Measurements from ENCODE around the gene SLC27A2.

The SLC27A2 gene

DNA sequence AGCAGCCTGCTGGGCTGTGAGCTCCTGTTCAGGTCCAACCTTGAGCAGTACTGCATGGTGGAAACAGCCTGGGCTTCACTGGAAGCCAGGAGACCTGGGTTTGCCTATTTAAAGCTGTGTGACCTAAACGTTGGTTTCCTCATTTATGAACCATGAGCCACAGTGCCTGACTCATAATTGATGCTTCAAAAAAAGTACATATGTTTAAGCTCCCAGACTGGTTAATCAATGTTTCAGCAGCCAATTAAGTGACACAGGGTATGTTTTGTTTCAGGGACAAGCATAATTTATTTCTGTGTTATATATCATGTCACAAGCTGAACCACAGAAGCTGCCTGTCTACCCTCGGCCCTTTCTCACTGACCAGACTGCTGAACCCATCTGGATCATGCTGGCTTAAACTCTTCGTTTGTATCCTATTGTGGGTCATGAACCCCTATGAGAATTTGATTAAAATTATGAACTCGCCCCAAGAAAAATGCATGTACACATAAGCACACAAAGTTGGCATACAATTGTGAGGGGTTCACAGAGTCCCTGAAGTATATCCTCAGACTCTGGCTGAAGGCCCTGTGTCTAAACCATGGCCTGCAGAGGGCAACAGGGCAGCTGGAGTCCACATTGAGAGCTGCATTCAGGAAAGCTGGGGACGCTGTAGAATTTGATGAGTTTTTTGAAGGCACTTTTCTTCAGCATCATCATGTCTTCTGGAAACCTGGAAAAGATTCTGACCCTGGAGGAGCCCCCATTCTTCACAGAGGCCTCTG lies 59.9 kb downstream of the SLC27A2 start:
- no peak for DNase-seq (ENCODE audit: low spot score)

DNA sequence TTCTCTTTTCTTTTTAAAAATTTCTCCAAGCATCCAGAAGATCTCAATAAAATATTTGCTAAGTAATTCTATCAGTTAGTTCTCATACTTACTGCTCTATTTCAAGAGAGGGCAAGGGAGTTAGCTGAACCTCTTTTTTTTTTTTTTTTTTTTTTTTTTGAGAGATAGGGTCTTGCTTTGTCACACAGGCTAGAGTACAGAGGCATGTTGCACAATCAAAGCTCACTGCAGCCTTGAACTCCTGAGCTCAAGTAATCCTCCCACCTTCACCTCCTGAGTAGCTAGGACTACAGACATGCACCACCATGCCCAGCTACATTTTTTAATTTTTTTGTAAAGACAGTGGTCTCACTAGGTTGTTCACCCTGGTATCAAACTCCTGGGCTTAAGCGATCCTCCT lies 62.2 kb downstream of the SLC27A2 start:
- DNase-seq (ENCODE audit: low spot score) = no peak

DNA sequence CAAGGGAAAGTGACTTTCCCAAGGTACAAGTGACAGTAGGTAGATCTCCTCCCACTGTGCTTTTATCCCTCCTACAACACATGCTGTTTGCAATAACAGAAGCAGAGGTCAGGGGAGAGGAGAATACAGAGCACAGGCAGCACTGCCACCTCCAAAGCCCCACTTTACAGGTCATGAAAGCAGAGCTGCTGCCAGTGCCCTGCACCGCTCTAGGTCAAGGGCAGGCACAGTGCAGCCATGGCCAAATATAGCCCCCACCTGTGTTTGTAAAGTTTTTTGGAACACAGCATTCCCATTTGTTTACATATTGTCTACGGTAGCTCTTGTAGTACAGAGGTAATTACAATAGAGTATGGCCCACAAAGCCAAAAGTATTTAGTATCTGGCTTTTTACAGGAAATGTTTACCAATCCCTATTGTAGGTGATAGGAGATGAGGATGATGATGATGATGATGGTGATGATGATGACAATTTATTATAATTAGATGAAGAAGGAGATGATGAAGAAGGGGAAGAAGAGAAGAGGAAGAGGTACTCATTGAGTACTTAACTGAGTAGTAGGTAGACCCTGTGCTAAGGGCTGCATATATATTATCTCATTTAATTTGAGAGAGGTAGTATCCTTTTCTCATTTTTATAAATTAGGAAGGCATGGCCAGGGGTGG lies 63.1 kb downstream of the SLC27A2 start:
- no peak for DNase-seq (ENCODE audit: low spot score)

DNA sequence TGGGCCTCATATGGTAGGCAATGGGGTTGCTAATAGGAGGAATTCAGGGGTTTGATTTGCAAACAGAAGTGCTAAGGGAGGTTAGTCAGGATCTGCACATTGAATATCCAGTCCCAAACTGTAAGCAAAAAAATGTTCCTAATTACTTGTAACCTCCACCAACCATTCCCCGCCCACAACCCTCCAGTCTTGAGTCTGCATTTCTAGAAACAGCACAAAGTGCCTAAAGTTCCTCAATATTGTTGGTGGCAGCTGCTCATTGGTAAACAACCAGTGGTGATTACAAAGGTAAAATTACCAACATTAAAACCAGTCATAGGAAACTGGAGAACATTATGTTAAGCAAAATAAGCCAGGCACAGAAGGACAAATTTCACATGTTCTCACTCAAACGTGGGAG lies 64.6 kb downstream of the SLC27A2 start:
- DNase-seq (ENCODE audit: low spot score) = no peak

DNA sequence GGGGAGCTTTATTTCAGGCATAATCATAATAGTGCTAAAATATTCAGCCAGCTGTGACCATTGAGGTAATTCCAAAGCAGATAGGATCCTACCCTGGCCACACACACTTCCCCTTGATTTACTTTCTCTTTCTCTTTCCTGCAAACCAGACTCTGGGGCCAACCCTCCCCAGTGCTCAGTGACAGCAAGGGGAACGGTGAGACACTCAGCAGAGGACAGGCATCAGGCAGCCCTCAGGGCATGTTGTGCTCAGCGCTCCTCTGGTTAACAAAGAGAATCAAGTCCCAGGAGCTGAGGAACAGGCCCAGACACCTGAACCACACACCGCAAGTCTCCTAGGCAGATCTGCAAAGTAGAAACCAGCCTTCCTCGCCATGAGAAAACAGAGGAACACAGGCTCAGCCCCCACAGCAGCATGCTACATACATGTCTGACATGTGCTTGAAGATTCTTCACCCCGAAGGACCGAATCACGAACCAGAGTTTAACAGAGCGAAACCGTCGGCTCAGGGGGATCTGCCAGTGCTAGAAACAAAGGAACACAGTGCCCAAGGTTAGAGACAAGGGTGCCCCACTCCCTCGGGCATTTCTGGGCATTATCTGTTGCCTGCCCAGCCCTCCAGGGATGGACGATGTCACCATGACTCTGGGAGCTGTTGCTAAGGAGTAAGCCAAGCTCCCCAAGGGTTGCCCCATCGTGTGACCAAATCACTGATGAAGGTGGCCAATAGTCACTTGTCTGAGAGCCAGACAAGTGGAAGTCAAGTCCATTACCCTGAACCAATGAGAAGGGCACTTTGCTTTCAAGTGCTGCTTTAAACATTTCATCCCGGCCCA lies 66.0 kb downstream of the SLC27A2 start:
- no peak for DNase-seq (ENCODE audit: low spot score)

DNA sequence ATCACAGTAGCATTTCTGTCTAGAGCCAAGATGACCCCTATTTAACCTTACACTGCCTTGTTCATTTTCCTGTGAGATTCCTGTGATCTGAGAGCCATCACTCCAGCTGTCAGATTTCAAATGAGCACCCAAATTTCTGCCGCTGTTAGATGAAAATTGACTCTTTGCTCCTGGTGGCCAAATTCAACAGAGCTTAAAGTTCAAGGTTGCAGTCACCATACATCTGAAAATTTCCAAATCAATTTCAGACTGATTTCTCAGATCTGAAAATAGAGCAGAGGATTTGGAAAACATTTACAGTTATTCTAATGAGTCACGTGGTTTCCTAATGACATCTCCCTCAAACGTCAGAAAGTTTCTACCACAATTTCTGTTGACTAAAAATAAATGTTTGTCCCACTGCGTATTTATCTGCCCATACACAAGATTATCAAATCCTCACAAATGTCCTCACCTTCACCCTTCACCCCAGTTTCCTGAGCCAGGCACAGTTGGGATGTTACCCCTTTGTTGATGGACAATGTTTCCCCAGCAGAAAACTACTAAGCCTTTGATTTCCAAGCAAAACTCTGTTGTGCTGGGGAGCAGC lies 67.1 kb downstream of the SLC27A2 start:
- no peak for DNase-seq (ENCODE audit: low spot score)

DNA sequence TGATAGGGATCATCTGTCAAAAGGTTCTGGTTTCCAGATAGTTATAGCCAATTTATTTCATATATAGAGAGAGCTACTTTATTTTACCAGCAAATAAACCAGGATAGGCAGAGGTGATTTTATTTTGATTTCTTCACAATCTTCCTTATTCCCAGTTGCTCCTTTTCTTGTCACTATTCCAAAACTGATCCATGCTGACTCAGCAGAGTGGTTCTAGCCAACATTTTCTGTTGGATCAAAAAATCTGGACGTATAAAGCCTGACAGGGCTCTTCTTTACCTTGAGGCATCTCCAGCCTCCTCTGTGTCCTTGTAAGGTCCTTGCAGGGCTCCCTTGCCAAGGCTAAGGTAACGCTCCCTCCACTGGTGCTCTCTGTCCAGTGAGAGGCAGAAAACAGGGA lies 67.7 kb downstream of the SLC27A2 start:
- DNase-seq (ENCODE audit: low spot score) = no peak

DNA sequence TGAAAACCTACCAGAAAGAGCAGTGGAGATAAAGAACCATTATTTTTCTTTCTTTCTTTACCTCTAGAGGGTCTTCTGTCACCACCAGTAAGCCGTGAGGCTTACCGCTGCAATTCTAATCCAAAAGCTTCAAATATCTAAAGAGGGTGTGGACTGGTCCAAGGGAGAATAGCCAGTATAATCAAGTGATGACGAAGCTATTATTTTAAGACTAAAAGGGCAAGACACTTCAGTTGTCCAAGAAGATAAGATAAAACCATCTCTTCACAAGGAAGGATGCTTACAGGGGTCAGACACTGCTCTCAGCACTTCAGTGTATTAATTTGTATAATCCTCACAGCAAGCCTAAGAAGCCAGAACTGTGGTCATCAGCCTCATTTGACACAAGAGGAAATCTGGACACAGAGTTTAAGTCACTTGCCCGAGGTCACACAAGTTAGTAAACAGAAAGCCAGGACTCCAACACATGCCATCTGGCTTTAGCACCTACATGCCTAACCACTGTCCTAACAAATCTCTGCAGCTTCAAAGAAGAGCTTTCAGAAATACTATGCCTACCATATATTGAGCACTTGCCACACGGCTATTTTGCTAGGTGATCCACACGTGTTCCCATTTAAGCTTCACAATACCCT lies 68.9 kb downstream of the SLC27A2 start:
- no peak for DNase-seq (ENCODE audit: low spot score)

DNA sequence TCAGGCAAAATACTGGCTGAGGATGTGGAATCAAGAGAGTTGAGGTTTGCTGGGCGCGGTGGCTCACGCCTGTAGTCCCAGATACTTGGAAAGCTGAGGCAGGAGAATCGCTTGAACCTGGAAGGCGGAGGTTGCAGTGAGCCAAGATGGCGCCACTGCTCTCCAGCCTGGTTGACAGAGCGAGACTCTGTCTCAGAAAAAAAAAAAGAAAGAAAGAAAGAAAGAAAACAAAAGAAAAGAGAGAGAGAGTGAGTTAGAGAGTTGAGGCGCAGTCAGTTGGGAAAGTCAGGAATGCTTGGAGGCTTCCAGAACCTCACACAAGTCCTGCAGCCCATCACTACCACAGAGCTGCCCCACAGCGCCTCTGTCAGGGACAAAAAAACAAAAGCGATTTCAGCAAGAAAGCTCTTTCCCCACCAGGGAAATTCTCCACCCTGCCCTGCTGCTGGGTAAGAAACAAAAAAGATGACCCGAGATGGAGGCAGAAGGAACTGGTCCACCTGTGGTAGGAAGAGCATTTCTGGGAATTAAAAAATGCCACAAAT lies 69.7 kb downstream of the SLC27A2 start:
- no peak for DNase-seq (ENCODE audit: low spot score)

DNA sequence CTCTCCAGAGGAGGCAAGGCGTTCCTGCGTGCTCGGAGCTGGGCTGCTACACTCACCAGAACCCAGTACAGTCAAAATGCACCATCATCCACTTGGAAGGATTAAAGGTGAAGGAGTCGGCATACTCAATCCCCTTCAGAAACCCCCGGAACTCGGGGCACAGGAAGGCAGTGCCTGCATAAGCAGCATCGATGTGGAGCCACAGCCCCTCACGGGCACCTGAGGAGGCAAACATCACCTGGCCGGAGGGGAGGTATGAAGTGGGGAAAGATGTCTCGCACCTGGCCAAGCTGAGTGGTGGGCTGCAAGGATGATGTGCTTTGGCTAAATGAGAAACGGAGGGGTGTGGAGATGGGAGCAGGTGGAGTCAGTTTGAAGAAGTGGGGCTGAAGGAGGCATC lies 70.6 kb downstream of the SLC27A2 start:
- DNase-seq (ENCODE audit: low spot score) = no peak

DNA sequence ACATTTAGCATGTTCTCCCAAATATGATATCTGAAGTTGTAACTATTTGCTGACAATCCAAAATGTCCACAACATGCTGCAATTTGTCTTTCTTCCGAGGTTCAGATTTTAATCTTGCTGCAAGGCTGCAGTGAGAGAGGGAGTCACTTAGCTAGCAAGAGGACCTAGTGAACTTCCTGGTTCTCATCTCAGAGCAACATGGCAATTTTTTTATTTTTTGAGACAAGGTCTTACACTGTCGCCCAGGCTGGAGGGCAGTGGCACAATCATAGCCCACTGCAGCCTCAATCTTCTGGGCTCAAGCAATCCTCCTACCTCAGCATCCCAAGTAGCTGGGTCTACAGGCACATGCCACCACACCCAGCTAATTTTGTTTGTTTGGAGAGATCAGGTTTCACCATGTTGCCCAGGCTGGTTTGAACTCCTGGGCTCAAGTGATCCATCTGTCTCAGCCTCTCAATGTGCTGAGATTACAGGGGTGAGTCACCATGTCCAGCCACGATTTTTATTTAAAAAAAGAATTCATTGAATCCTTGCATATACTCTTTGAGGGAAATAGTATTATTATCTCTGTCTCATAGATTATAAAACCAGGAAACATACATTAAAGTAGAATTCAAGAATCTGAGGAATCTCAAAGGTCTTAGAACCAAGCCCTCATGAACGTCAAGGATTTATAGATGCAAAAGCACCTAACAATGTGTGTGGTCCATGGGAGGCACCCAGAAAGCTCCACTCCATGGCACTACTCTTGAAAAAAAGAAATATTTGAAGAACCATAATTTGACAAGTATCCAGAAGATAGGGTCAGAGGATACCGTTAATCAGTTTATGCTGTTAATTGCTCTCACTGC lies 74.4 kb downstream of the SLC27A2 start:
- no peak for DNase-seq (ENCODE audit: low spot score)

DNA sequence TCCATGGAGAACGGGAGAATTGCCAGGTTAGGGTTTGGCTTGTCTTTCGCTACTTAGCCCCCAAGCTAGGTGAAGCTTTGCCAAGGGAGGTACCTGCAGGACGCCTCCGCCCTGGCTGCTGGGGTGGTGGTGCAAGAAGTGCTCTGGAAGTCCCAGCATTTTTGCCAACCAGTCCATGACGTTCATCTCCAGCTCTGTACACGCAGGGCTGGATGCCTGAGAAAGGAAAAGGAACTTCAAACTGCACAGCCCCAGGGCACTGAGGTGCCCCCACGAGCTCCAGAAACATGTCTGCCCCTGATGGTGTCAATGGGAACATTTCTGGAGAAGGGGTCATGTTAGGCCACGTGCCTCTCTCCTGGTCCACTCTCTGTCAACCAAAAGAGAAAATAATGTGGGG lies 75.3 kb downstream of the SLC27A2 start:
- no peak for DNase-seq (ENCODE audit: low spot score)

DNA sequence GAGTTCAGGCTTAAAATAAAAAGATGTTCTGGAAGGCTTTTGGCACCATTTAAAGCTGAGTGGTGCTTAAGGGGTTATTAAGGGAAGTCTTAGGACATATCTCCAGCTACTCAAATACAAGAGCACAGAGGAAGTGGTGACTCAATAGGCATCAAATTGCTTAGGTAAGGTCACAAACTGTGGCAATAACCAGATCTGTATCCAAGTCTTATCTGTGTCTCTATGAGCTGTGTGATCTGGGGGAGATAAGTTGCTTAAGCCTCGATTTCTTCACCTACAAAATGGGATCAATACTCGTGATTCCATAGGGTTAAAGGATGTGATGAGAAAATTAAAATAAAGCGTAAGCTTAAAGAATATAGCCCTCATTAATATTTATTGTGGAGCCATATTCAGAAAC lies 75.9 kb downstream of the SLC27A2 start:
- no peak for DNase-seq (ENCODE audit: low spot score)

DNA sequence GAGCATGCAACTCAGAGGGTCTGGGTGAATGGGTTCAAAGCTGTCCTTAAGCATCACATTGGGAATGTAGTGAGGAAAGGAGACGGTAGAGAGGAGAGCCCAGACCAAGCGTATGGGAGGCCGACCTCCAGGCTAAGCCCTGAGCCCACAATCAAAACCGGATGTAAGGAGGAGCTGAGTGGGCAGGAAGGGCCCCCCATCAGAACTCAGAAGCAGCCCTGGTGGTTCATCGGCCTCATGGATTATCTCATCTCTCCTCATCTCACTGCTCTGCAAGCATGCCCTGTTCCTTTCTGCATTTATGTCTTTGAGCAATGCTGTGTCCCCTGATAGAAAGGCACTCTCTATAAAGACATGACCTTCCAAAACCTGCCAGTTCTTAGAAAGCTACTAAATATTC lies 77.3 kb downstream of the SLC27A2 start:
- no peak for DNase-seq (ENCODE audit: low spot score)

DNA sequence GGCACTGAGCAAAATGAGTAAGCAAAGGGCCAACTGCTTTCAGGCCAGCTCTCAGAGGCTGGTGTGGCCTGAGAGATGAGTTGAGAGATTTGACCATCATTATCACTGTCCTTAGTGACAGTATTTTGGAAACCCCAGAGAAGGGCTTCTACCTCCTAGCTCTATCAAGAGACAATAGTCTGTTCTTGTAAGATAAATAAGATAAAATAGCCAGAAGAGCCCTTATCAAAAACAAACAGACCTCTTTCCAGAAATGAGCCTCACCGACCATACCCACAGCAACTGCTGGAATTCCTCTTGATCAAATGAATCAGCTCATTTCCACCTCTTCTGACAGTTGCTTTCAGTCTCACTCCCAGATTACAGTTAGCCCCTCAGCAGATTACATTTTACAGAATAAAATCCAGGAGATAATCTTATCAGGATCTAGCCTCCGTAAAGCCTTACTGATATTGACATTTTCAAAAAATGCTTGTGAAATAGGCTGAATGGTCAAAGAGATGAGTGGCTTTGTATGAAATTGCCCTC lies 79.0 kb downstream of the SLC27A2 start:
- DNase-seq (ENCODE audit: low spot score) = no peak

DNA sequence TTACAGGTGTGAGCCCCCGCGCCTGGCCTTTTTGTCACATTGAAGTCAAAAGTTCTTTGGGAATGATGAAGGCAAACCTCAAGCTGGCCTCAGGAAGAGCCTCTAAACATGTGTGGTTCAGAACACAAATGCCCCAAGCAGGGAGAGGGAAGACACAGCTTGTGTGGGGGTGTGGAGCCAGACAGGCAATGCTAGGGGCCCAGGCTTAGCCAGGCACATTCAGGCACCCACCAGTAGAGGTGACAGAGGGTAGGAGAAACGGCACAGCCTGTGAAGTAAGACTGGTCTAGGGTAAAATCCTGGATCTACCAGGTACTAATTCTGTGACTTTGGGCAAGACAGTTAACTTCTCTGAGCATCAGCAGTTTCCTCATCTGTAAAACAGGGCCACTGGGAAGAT lies 80.0 kb downstream of the SLC27A2 start:
- no peak for DNase-seq (ENCODE audit: low spot score)

DNA sequence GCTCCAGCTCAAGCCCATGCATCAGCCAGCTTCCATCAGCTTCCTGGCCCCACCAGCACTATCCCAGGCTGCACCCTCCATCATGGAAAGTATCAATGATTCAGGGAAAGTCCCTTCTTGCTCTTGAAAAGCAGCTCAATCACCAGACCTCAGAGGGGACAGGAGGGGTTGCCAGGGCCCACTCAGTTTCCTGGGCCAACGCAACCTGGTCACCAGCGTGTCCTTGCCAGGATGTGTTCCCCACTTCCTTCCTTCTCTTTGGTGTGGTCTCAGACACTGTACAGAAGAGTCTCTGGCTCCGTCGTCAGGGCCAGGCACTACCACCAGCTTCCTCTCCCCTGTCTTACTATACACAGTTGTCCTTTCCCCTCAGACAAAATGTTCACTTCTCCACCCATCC lies 80.5 kb downstream of the SLC27A2 start:
- no peak for DNase-seq (ENCODE audit: low spot score)

DNA sequence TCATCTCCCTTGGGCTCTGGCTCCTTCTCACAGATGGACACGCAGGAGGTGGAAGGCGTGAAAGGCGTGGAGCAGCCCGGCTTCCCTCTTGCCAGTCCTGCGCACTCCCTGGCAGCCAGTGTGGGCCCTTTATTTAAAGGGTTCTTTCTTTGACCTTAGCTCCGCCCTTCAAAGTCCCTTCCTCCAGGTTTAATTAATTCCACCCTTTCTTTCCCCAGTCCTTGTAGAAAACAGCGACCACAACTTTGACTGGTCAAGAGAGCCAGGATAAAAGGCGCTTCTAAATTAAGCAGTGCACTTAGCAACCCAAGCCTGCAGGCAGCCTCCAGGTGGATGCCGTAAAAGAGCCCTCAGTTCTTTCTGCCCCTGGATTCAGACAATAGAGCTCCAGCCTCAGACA lies 83.6 kb downstream of the SLC27A2 start, which contains the start of gene HDC:
TSS of gene HDC (minus strand) at position 107 of the 400 bp plus-strand sequence. CDS start at position 4, 103 bp downstream.
- no peak for DNase-seq (ENCODE audit: low spot score)

DNA sequence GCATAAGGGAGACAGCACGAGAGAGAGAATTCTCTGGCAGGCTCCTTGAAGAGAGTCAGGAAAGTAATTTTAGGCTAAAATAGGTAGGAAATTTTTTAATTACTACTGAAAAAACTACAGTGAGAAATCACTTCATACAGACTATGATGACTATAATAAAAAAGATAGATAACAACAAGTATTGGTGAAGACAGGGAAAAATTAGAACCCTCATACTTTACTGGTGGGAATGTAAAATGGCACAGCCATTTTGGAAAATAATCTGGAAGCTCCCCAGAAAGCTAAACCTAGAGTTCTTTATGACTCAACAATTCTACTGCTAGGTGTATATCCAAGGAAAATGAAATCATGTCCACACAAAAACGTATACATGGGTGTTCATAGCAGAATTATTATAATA lies 85.6 kb downstream of the SLC27A2 start:
- DNase-seq (ENCODE audit: low spot score) = no peak

DNA sequence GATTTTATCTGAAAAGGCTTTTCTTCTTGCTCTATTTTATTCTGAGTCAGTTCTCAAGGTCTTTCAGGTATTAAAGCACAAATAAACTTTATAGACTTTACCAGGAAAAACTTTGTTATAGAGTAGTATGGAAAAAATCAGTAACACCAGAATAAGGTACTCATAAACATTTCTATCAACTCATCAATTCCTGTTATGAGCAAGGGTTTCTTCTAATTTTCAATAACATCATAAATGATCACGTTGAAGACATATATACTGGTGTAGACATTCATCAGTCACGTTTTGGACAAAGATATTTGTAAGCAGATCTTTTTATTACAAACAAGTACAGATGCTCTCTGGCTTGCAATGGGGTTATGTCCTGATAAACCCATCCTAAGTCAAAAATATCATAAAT lies 93.1 kb downstream of the SLC27A2 start:
- DNase-seq (ENCODE audit: low spot score) = no peak

DNA sequence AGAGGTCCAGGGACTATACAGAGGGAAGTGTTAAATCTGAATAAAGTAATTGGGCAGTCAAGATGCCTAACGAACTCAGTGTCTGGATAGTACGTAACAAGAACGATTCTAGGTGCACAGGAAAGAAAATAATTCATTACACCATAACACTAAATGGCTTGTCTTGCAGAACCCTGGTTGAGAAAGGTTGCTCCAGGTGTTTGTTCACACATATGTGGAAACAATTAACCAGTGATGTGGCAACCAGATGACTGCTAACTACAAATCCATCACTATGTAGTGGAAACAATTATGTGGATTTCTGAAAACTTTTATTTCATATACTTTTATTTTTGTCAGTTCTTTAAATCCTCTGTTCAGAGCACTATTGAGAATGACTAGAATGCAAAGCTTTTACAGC lies 93.9 kb downstream of the SLC27A2 start:
- DNase-seq (ENCODE audit: low spot score) = no peak

Data from hematopoietic multipotent progenitor cell treated with erythropoietin and hydrocortisone succinate and interleukin-3 and kit ligand, for 17 days (in vitro differentiated cells).